ENCODE measurements around the gene STPG2. TPM values are rescaled to one million over a fixed set of nuclear protein-coding genes. Genes with fewer than 3 reads are reported as not detected.

Gene STPG2
- total and polyA plus RNA-seq, 2 of the 8 experiments (the other 6 are each of a cell fraction or from before 2014, with no cell fraction given): 0.03 TPM; not detected in 1

- TF ChIP-seq CHD1 (IDR thresholded peaks at IDR 0.05; ENCODE audit: low read depth, low read length): no peak
These were observed 164.3 kb downstream of the STPG2 start (continued) for GRCh38 chr4:97978791-97979488.

Measured in H1 (cell line).